Measurements from ENCODE around the gene RHOC. TPM values are rescaled to one million over a fixed set of nuclear protein-coding genes. Genes with fewer than 3 reads are reported as not detected.
"Not testable (repeated sequence)": the region's sequence is repeated elsewhere in the genome, so short reads cannot be mapped to it uniquely, and the experiment has no call there.

RHOC gene
- total RNA-seq, 1 donor from 2014 or later, result 300 TPM

DNA sequence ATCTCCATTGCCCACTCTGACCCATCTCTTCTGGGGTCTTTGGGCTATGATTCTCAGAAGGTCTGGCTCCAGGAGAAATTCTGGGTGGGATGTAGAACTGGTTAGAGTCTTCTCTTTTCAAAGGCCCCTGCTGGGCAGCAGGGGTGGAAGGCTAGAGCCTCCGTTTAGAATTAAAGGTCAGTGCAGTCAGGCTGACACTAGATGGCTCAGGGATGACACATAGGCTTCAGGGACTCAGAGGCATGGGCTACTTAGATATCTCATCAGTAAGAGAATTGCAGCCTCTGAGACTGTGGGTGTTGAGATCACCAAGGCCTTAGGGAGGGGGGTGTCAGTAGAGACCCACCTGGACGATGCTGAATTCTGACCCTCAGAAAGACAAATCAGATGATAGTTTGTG lies 20.8 kb upstream of the RHOC start:
- Mint-ChIP-seq H3K36me3 (ENCODE audit: low read depth, unreplicated experiment) (no peaks in the 10 kb centered on the region), H3K27me3 (ENCODE audit: unreplicated experiment) (peaks cover 7% of the 10 kb centered on the region), H3K4me1 (ENCODE audit: unreplicated experiment) (peaks cover 5% of the 10 kb centered on the region), H3K4me3 (ENCODE audit: unreplicated experiment) (no peak overlapping the region), H3K9me3 (ENCODE audit: unreplicated experiment) (no peaks in the 10 kb centered on the region), H3K27ac (ENCODE audit: unreplicated experiment) (no peak overlapping the region)
- no peak for TF ChIP-seq CTCF (IDR thresholded peaks at IDR 0.05; ENCODE audit: unreplicated experiment)
- no peak for DNase-seq (ENCODE audit: low spot score)

- DNase-seq (ENCODE audit: low spot score); H3K4me3 Mint-ChIP-seq (ENCODE audit: unreplicated experiment); H3K9me3 Mint-ChIP-seq (ENCODE audit: unreplicated experiment); H3K27ac Mint-ChIP-seq (ENCODE audit: unreplicated experiment); H3K4me1 Mint-ChIP-seq (ENCODE audit: unreplicated experiment); H3K36me3 Mint-ChIP-seq (ENCODE audit: low read depth, unreplicated experiment); H3K27me3 Mint-ChIP-seq (ENCODE audit: unreplicated experiment): not testable (repeated sequence)
Measured at GRCh38 chr1:112724240-112724639, 17.3 kb upstream of the RHOC start.

GRCh38 chr1:112723511-112723839 lies 16.5 kb upstream of the RHOC start:
- no peak for TF ChIP-seq CTCF (IDR thresholded peaks at IDR 0.05; ENCODE audit: unreplicated experiment)
- Mint-ChIP-seq H3K4me3 (ENCODE audit: unreplicated experiment) (peak overlapping the region; percentile 53), H3K27ac (ENCODE audit: unreplicated experiment) (no peak overlapping the region), H3K4me1 (ENCODE audit: unreplicated experiment) (peaks cover 7% of the 10 kb centered on the region), H3K36me3 (ENCODE audit: low read depth, unreplicated experiment) (no peaks in the 10 kb centered on the region), H3K27me3 (ENCODE audit: unreplicated experiment) (peaks cover 9% of the 10 kb centered on the region), H3K9me3 (ENCODE audit: unreplicated experiment) (no peaks in the 10 kb centered on the region)
- DNase-seq (ENCODE audit: low spot score), result no peak

- DNase-seq (ENCODE audit: low spot score), result no peak
- Mint-ChIP-seq H3K4me3 (ENCODE audit: unreplicated experiment) (peak overlapping the region; percentile 67), H3K4me1 (ENCODE audit: unreplicated experiment) (peaks cover 7% of the 10 kb centered on the region), H3K36me3 (ENCODE audit: low read depth, unreplicated experiment) (no peaks in the 10 kb centered on the region), H3K9me3 (ENCODE audit: unreplicated experiment) (no peaks in the 10 kb centered on the region), H3K27me3 (ENCODE audit: unreplicated experiment) (peaks cover 7% of the 10 kb centered on the region), H3K27ac (ENCODE audit: unreplicated experiment) (no peak overlapping the region)
- no peak for TF ChIP-seq CTCF (IDR thresholded peaks at IDR 0.05; ENCODE audit: unreplicated experiment)
Measured at GRCh38 chr1:112722601-112723510, 15.9 kb upstream of the RHOC start.

DNA sequence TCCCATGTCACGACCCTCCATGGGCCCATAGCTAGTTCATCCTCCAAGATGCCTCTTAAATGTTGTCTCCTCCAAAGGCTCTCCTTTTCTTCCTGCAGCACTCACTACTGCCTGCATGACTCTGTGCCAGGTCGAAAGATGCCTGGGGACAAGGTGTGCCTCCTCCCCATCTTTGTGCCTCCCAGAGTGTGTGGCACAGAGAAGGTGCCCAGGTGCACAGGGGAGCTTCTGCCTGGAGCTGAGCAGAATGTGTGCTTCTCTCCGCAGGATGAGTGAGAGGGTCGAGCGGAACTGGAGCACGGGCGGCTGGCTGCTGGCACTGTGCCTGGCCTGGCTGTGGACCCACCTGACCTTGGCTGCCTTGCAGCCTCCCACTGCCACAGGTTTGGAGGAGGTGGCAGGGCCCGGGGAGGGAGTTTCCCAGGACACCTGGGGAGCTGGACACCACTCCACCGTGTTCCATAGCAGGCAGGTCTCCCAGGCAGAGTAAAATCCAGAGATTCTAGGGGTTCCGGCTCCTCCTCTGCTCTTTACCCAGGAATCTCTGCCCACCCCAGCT lies 15.1 kb upstream of the RHOC start:
- Mint-ChIP-seq H3K4me1 (ENCODE audit: unreplicated experiment) (peaks cover 7% of the 10 kb centered on the region), H3K36me3 (ENCODE audit: low read depth, unreplicated experiment) (no peaks in the 10 kb centered on the region), H3K4me3 (ENCODE audit: unreplicated experiment) (no peak overlapping the region), H3K27ac (ENCODE audit: unreplicated experiment) (no peak overlapping the region), H3K9me3 (ENCODE audit: unreplicated experiment) (no peaks in the 10 kb centered on the region), H3K27me3 (ENCODE audit: unreplicated experiment) (peaks cover 7% of the 10 kb centered on the region)
- no peak for DNase-seq (ENCODE audit: low spot score)
- no peak for TF ChIP-seq CTCF (IDR thresholded peaks at IDR 0.05; ENCODE audit: unreplicated experiment)

DNA sequence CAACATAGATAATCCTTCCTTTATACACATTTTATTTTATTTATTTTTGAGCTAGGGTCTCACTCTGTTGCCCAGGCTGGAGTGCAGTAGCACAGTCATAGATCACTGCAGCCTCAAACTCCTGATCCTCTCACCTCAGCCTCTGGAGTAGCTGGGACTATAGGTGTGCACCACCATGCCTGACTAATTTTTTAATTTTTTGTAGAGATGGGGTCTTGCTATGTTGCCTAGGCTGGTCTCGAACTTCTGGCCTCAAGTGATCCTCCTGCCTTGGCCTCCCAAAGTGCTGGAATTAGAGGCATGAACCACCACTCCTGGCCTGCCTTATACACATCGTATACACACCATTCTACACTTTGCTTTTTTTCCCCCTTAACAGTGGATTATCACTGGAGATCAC lies 14.4 kb upstream of the RHOC start:
- H3K4me1 Mint-ChIP-seq (ENCODE audit: unreplicated experiment); DNase-seq (ENCODE audit: low spot score); H3K27me3 Mint-ChIP-seq (ENCODE audit: unreplicated experiment); H3K27ac Mint-ChIP-seq (ENCODE audit: unreplicated experiment); H3K36me3 Mint-ChIP-seq (ENCODE audit: low read depth, unreplicated experiment); H3K9me3 Mint-ChIP-seq (ENCODE audit: unreplicated experiment); H3K4me3 Mint-ChIP-seq (ENCODE audit: unreplicated experiment): not testable (repeated sequence)

Measured in endothelial cell (in vitro differentiated cells).